ENCODE measurements around the gene YTHDC1.
A peak's percentile ranks its signal among the peaks of the same experiment; 100 is the strongest.
"Not testable (repeated sequence)": the region's sequence is repeated elsewhere in the genome, so short reads cannot be mapped to it uniquely, and the experiment has no call there.

YTHDC1 gene

DNA sequence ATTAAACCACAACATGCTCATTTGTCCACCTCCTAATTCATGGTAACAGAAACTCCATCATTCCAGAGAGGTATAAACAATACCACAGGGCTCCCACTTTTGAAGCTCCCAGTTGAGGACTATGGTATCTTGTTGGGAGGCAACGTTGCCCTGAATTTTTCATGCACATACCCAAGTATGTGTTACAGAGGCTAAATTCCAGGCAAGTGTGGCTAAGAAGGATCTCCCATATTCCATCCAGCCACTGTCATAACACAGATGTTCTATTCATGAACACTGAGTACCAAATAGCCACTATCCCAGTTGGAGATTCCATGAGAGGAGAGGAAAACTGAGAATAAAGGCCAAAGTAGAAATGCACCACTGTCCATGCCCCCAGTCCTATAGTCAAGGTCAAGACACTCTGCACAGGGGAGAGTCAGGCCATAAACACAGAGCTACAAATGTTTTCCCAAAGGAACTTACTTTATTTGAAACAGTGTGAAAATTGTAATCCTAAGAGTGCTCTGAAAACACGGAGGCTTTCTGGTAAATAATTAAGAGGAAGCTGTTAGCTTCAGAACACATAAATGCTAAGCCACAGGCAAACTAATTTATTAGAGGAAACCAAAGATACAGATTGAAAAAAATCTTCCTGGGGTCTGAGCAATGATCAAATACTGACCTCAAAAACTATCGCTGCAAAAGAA lies 62.0 kb downstream of the YTHDC1 start:
- DNase-seq = no peak

DNA sequence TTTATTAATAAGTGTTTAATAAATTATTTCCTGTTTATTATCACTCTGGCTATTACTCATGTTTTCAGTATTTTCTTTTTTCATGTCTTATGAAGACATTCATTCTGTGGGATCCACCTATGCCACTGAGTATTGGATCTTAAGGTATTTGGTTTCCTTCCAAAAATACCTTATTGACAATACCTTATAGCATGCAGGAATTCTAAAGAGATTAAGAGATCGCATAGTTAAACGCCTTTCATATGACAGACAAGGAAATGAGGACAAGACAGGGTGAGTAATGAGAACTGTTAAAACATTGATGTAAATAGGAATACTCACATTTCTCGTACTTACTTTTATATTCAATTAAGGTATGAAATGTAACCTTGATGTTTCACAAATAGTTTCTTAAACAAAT lies 66.2 kb downstream of the YTHDC1 start:
- DNase-seq = no peak

DNA sequence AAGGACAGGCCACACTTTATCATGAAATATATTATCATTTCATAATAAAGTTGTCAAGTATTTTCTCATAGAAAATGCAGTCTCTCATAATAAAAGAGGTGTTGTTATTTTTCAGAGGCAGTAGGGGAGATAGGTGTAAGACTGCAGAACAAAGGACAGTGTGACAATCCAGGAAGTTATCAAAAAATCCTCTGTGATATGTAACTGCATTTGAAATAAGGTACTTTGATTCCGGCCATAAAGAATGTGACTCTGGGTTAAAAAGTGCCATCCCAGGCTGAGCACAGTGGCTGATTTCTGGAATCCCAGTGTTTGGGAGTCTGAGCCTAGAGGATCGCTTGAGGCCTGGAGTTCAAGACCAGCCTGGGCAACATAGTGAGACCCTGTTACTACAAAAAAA lies 66.8 kb downstream of the YTHDC1 start:
- DNase-seq = no peak

DNA sequence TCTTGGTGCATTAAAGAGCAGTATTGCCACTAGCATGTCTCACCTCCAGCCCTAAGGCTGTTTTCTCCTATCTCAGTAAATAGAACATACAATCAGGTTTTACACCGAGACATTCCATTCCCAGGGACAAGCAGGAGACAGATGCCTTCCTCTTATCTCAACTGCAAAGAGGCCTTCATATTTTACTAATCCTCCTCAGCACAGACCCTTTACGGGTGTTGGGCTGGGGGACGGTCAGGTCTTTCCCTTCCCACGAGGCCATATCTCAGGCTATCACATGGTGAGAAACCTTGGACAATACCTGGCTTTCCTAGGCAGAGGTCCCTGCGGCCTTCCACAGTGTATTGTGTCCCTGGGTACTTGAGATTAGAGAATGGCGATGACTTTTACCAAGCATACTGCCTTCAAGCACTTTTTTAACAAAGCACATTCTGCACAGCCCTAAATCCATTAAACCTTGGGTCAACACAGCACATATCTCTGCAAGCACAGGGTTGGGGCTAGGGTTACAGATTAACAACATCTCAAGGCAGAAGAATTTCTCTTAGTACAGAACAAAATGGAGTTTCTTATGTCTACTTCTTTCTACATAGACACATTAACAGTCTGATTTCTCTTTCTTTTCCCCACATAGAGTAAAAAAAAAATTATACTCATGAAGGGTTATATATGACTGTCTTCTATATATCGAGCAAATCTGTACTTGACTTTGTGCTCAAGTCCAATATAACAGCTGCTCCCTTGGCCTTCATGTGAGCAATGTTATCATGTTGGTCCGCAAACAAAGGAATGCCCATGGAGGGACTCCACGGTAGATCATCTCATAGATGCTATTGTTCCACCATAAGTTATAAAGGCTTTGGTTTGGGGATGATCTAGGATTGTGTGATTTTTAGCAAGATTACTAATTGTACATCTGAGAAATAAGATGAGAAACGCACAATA lies 67.8 kb downstream of the YTHDC1 start:
- DNase-seq = not testable (repeated sequence)

DNA sequence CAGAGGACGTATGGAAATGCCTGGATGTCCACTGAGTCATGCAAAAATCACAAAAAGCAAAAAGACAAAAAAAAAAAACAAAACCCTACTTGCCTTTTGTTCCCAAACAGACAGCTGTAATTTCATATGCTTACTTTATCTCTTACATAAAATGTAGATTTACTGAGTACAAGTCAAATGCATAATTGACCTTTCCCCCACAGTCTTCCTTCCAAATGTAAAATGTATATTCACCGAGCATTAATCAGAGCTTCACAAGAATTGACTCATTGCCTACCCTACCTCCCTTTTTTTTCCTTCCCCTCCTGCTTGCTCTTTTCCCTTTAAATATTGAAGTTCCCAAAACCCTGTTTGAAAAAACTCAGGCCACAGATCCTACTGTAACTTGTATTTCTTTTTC lies 71.9 kb downstream of the YTHDC1 start:
- no peak for DNase-seq

DNA sequence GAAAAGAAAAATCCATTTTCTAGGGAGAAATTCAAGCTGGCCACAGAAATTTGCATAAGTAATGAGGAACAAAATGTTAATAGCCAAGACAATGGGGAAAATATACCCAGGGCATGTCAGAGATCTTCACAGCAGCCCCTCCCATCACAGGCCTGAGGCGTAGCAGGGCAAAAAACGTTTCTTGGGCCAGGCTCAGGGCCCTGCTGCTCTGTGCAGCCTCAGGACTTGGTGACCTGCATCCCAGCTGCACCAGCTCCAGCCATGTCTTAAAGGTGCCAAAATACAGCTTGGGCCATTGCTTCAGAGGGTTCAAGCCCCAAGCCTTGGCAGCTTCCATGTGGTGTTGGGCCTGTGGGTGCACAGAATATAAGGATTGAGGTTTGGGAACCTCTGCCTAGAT lies 72.3 kb downstream of the YTHDC1 start:
- no peak for DNase-seq

GRCh38 chr4:68272860-68273259 lies 77.0 kb downstream of the YTHDC1 start:
- no peak for DNase-seq

DNA sequence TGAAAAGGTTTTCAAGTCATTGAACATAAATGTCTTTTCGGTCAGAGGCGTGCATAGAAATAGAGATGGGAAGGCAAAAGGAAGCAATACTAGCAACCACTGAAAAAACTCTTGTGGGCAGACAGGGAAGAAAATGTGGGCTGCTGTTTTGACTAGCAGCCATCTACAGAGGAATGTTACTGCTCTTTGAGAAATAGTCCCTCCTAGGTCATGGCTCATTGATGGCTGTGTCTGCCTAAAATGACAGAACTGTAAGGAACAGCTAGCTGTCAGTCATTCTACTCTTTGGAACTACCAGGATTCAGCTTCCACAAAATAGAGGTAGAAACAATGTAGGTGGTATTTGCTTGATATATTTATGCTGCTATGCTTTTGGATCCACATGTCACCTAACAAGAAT lies 77.5 kb downstream of the YTHDC1 start:
- DNase-seq = no peak

GRCh38 chr4:68271851-68272357 lies 78.0 kb downstream of the YTHDC1 start:
- peak; percentile 57 for DNase-seq

DNA sequence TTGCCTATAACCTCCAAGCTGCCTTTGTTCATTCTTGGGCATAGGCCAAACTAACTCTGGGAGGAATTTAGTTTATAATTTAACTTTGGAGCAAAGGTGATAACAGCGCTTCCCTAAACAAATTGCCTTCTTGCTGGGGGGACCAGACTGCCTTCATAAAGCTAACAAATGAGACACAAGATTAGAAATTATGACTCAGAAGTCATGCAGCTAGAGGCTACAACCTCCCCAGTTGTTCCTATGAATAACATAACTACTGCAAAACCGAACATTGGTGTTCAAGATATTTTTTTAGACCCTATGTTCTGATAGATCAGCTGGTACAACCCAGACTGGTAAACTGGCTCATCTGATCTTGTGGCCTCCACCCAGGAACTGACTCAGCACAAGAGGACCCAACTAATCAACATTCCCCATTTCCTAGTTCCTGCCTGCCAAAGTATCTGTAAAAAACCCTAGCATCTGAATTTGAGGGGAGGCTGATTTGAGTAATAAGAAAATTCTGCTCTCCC lies 82.4 kb downstream of the YTHDC1 start:
- no peak for DNase-seq

GRCh38 chr4:68264875-68265565 lies 84.9 kb downstream of the YTHDC1 start:
- no peak for DNase-seq

All from CD4-positive, alpha-beta T cell treated with Interleukin-4 for 4 hours (primary cell).